Fibroblast of pulmonary artery (primary cell): Measurements from ENCODE around the gene FOXG1.

Experiments used
- DNase-seq: peaks from one replicate; pipeline ENCODE4 v3.0.0-alpha.2; 2010; ENCODE audit warnings: low read depth
- H3K4me3 ChIP-seq: replicated peaks from 2 replicates; pipeline ENCODE4 v1.5.1; 2011; ENCODE audit warnings: low read depth, mild to moderate bottlenecking, control low read depth, low read length, moderate library complexity
- TF ChIP-seq, protein P1 (sequence below): IDR thresholded peaks from 2 replicates; pipeline ENCODE4 v1.5.1; 2011; ENCODE audit warnings: mild to moderate bottlenecking, control low read depth, low read length, inconsistent platforms; ENCODE audit errors: missing control alignments

FOXG1 gene

DNA sequence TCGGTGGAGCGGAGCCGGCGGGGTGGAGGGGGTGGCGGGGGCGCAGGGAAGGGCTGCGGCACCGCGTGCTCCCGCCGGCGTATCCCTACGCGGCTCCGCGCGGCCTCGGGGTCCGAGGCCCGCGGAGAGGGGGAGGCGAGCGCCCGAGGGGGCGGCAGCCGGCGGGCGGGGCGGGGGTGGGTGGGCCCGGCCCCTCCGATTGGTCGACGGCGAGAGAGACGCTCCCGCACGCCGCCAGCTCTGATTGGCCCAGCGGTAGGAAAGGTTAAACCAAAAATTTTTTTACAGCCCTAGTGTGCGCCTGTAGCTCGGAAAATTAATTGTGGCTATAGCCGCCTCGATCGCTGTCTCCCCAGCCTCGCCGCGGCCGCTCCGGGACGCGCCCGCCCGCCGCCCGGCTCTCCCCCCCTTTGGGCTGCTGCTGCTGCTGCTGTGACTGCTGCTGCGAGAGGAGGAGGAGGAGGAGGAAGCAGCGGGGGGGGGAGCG is at the start of gene FOXG1:
FOXG1 (plus strand) TSS at position 319 of the 487 bp plus-strand sequence. CDS start 493 bp downstream, outside the sequence.
- H3K4me3 ChIP-seq, result peak within 1 kb of the TSS; percentile 41
- peak; percentile 55 for DNase-seq

DNA sequence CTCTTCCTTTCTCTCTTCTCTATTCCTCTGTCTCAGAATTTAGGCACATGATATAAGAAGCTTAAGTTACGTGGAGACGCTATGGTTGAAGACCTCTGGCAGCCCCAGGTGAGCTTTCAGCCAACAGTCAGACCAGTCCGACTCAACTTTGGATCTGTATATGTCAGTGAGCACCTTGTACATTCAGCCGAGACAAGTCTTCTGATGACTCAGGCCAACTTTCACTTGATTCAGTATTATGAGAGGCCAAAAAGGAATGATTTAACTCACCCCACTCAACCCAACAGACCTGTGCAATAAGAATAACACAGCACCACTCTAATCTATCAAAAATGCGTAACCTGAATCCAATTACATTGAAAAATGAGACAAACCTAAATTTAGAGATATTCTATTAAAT is 47.5 kb upstream of the FOXG1 start:
- H3K4me3 ChIP-seq, result no peak overlapping the region

More for the DNA sequence above, at the start of gene FOXG1:
- TF ChIP-seq, protein P1, sequence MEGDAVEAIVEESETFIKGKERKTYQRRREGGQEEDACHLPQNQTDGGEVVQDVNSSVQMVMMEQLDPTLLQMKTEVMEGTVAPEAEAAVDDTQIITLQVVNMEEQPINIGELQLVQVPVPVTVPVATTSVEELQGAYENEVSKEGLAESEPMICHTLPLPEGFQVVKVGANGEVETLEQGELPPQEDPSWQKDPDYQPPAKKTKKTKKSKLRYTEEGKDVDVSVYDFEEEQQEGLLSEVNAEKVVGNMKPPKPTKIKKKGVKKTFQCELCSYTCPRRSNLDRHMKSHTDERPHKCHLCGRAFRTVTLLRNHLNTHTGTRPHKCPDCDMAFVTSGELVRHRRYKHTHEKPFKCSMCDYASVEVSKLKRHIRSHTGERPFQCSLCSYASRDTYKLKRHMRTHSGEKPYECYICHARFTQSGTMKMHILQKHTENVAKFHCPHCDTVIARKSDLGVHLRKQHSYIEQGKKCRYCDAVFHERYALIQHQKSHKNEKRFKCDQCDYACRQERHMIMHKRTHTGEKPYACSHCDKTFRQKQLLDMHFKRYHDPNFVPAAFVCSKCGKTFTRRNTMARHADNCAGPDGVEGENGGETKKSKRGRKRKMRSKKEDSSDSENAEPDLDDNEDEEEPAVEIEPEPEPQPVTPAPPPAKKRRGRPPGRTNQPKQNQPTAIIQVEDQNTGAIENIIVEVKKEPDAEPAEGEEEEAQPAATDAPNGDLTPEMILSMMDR, result no peak

DNA sequence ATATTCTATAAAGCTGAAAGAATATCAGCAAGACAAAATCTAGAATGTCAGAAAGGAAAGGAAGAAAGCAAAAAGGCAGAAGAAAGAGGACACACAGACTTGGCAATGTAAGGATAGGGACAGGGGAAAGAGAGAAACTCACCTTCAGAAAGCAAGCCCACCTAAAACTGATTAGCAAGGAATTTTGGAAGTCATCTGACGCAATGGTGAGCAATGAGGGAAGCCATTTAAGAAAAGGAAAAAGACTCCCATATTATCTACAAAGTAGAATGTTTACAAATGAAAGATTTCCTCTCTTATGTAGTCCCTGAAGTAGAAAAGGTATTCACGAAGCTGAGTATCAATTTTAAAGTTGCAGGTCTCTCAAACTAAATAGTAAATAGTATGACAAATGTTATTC is 35.2 kb upstream of the FOXG1 start:
- DNase-seq, result no peak
- TF ChIP-seq, protein P1, result no peak
- no peak overlapping the region for H3K4me3 ChIP-seq

More for the DNA sequence above, 47.5 kb upstream of the FOXG1 start:
- DNase-seq, result no peak
- TF ChIP-seq, protein P1, result no peak

DNA sequence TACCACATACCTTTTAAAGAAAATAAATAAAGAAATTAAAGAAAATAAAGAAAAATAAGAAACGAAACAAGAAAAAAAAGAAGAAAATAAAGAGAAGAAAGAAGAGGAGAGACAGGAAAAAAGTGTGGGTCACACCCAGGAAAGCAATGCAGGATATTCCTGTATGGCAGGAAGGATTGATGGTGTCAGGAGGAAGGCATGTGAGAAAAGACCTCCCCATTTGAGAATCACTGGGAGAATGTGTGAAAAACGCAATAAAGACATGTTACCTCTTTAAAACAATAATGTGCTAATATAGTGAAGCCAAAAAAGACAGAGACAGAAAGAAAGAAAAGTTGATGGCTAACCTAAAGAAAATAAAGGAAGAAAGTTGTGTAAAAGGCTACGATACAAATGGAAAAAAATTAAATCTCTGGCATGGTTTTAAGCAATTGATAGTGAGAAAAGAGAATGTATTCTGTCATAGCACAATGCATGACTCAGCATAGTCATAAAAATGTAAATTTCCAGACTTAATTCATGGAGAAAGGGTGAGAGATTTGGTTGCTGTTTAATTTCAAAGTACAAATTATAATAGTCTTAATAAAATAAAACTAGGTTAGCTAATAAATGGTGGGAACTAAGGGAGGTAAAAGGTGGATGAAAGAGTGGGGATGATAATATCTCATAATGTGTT is 24.3 kb upstream of the FOXG1 start:
- DNase-seq, result peak; percentile 32
- no peak overlapping the region for H3K4me3 ChIP-seq
- TF ChIP-seq, protein P1, result no peak

DNA sequence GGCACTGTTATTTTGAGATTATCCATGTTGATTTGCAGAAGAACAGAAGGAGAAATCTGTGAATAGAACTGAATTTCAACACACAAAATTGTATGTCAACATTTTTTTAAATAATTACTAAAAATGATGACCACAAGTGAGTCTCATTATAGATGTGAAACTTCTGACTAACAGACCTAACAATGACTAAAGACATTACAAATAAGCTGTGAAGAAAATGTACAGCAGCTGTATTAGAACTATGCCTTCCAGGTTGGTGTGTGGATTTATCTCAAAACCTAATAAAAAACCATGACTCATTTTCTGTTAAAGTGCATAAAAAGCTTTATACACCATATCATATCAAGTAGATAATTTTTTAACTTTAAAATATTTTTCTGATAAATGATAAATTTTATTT is 22.5 kb upstream of the FOXG1 start:
- no peak overlapping the region for H3K4me3 ChIP-seq
- TF ChIP-seq, protein P1, result no peak
- no peak for DNase-seq

DNA sequence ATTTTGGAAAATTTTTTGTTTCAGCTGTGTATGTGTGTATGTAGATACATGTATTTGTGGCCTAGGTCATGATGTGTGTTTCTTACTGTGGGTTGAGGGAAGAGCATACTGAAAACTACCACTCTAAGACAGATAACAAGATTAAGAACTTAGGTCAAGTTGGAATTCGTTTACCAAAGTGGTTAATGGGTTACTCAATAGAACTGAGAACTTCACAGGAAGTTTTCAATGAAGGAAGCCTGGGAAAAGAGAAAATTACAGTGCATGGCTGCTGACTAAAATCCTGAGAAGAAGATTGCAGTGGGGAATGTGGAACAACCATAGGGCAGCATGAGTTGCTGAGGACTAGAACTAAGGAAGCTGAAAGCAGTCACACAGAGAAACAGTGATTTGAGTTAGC is 21.4 kb upstream of the FOXG1 start:
- DNase-seq, result no peak
- no peak overlapping the region for H3K4me3 ChIP-seq
- TF ChIP-seq, protein P1, result no peak

DNA sequence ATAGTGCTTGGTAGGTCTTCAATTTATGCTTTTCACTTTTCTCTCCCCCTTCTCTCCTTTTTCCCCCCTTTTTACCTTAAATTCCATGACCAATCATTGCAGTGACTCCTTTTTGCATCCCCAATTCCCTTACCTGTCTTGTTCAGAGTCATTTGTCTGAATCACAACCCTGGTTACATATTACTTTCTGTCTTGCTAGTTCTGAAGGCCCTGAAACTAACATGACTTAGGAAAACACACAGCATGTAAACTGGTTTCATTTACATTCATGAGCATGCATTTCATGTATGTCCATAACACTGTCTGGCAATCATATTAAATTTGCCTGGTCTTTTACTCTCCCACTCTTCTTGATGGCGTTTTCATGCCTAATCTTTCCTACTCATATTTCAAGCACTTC is 20.3 kb upstream of the FOXG1 start:
- DNase-seq, result no peak
- TF ChIP-seq, protein P1, result no peak
- no peak overlapping the region for H3K4me3 ChIP-seq
